ENCODE data around the gene LGI2.
"Not testable (repeated sequence)": the region's sequence is repeated elsewhere in the genome, so short reads cannot be mapped to it uniquely, and the experiment has no call there.

The LGI2 gene

DNA sequence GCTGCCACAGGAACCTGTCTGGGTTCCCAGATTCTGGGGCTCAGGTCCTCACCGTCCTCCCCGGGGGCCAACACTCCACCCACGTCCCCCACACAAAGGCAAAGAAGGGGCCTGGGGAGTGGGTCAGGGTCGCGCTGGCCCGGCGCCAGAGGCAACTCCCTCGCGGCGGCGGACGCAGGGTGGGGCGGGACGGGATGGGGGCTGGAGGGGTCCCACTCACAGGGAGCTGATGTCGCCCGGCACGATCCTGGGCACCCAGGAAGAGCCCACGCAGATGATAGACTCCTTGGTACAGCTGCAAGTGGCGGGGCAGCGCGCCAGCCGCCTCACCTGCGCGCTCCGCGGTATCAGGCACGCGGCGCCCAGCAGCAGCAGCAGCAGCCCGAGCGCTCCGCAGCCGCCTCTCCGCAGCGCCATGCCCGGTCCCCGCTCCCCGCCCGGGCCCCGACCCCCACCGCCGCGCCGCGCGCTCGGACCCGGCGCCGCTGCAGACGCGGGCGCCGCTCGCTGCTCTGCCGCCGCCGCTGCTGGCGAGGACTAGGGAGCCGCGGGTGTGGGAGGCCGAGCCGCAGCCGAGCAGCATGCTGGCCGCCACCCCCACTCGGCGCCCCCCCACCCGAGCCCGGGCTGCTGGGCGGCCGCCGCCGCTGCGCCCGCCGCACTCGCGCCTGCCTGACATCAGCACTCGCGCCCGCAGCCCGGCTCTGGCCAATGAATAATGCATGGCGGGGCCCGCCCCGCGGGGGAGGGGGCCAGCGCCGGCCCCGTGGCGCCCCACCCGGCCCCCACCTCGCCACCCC is at the start of gene LGI2:
TSS of gene LGI2 (minus strand) at position 670 of the 800 bp plus-strand sequence. CDS start at position 417, 253 bp downstream.
- no peak for DNase-seq (ENCODE audit: low read depth)

DNA sequence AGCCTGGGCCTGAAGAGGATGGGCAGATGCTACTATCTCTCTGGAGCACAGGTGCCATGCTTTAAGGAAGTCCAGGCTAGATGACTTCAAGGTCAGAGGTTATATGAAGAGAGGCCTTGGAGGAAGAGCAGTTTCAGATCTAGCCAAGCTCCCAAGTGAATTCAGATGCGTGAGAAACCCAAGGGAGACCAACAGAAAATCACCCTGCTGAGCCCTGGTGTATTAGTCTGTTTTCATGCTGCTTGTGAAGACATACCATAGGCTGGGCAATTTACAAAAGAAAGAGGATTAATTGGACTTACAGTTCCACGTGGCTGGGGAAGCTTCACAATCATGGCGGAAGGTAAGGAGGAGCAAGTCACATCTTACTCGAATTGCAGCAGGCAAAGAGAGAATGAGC is 47.8 kb upstream of the LGI2 start:
- no peak for DNase-seq (ENCODE audit: low read depth)

DNA sequence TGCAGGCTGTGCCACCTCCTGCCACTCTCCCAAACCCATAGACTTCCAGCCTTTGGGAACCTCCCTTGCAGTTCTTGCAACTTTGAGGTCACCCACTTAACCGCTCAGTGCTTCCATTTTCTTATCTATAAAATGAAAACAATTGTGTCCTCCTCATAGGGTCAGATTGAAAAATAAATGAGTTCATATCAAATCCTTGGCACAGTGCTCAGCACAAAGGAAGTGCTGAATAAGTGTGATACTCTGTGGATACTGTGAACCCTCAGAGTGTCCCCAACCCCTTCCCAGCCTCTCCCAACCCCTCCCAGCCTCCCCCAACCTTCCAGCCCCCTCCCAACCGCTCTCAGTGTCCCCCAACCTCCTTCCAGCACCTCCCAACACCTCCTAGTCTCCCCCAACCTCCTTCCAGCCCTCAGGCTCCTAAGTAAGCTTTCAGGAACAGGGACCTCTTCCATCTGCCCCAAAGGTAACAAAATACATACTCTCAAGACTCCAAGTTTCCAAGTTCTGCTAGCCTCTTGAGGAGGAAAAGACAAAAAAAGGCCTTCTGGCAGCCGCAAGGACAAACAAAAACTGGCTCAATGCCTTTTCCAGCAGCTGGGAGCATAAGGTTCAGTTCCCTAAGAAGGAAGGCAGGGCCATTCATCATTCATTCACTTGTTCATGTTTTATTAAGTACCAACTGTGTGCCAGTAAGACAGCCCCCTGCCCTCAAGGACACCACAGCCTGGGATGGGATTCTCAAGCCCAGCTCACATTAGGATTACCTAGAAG is 46.1 kb upstream of the LGI2 start:
- DNase-seq (ENCODE audit: low read depth): no peak

GRCh38 chr4:25075851-25076250 is 45.1 kb upstream of the LGI2 start:
- no peak for DNase-seq (ENCODE audit: low read depth)

DNA sequence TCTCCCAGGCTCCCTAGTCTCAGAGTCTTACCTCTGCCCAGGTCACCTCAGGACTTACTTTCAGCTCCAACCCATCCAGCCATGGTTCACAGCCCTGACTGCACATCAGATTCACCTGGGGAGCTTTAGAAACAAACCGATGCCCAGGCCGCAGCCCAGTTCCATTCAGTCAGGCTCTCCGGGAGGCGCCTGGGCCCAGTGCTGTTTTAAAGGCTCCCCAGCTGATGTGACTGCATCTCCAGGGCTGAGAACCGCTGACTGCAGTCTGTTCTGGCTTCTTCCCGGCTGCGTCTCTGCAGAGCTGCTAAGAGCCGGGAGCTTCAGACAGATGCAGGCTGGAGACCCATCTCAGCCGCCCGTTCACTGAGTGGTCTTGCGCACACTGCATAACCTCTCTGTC is 44.4 kb upstream of the LGI2 start:
- DNase-seq (ENCODE audit: low read depth): no peak

DNA sequence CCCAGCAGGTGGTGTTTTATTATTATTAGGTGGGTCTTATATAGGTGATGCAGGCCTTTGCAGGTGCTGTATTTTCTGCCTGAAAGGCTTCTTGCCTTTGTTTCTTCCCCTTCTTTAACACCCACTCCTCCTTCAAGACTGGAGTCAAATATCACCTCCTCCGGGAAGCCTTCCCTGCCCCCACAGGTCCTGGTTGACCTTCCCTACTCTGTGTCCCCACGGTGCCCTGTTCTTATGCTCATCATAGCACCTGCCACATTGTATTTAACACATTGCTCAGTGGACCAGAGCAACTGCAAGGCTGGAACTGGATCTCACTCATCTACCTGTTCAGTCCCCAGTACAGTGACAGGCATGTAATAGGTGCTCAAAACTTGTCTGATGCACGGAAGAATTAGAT is 39.8 kb upstream of the LGI2 start:
- no peak for DNase-seq (ENCODE audit: low read depth)

DNA sequence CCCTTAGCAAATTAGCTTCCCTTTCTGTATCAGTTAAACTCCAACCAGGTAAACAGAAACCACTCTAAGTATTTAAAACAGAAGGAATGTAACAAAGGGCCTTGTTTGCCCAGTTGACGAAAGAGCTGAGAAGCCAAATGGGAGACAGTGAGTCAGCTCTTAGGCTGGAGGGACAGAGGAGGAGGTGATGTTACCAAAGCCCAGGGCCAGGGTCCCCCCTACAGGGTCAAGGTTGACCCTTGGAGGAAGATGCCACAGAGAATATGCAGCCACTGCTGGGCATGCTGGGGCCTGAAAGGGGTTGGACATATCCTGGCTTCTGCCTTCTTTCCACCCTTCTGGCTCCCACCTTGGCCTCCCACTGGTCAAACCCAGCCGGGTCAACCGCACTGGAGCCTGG is 38.3 kb upstream of the LGI2 start:
- no peak for DNase-seq (ENCODE audit: low read depth)

- DNase-seq (ENCODE audit: low read depth): no peak
Observed at GRCh38 chr4:25068386-25068785, 37.6 kb upstream of the LGI2 start.

GRCh38 chr4:25065932-25066590 is 35.3 kb upstream of the LGI2 start:
- DNase-seq (ENCODE audit: low read depth): no peak

DNA sequence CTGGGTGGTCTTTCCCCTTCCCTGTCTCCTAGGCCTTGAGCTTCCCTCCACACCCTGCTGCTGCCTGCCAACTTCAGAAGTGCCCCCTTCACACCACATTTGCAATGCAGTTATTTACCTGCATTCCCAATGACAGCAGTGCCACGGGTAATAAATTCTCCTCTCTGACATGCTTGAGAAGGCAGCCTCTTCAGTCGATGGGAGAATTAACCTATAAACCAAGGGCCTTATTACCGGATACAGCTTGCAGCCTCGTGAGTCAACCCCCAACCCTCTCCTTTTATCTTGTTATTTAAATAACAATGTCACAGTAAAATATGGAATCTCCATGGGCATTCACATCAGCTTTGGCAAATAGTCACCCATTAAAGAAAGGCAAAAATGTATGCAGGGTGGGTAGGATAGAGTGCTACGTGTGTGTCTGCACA is 34.7 kb upstream of the LGI2 start:
- DNase-seq (ENCODE audit: low read depth): no peak

- not testable (repeated sequence) for DNase-seq (ENCODE audit: low read depth)
Observed at GRCh38 chr4:25064447-25064846, 33.7 kb upstream of the LGI2 start.

DNA sequence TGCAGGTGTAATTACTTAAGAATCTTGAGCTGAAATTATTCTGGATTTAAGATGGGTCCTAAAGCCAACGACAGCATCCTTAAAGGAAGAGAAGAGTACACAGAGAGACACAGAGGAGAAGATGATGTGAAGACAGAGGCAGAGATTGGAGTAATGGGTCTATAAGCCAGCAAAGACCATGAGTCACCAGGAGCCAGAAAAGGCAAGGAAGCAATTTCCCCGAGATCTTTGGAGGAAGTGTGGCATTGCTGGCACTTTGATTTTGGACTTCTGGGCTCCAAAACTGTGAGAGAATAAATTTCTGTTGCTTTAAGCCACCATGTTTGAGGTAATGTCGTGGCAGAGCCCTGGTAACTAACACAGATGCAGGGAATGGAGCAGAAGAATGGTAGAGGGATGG is 32.4 kb upstream of the LGI2 start:
- DNase-seq (ENCODE audit: low read depth): no peak

GRCh38 chr4:25062098-25062497 is 31.4 kb upstream of the LGI2 start:
- no peak for DNase-seq (ENCODE audit: low read depth)

DNA sequence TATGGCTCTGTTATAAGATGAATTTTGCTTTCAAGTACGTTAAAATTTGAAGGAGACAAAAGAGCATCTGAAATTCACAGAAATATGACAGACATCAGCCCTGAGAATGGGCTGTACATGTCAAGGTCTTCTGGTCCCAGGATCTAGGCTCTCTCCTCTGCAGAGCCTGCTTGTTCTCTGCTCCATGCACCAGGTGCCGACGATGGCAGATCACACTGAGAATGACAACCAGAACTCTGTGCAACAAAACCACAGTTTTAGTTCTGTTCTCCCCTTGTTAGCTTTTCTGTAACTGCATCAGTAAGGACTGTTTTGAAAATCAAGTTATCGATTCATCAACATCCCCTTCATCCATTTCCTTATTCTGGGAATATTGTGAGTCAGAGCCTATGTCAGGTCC is 30.9 kb upstream of the LGI2 start:
- DNase-seq (ENCODE audit: low read depth): no peak

- DNase-seq (ENCODE audit: low read depth): no peak
Observed at GRCh38 chr4:25060963-25061340, 30.2 kb upstream of the LGI2 start.

DNA sequence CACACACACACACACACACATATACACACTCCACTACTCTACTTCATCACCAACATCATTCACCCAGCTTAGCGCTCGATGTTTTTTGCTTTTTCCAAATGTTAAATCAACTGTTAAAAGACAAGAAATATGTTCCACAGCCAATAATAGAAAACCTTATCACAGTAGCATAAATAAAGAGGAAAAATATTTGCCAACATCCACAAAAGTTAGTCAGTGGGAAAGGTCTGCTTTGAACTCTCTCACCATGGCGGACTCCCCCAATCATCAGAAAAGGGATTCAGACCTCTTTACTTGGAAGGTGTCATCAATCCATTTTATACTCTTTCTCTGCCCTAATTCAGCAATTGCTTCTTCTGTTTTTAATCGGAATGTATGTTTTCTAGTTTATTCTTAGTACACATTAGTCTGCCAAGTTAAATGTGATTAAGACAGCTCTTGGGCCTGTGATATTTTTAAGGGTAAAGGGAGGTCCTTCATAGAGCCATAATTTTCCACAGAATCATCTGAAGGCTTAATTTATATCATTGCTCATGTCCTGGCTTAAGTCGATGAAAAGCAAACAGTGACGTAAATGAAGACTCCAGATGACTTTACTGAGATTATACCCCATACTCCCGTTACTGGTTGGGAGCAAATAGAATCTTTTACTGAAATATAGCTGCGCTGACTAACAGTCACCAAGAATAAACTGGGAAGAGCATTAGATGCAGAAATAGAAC is 29.7 kb upstream of the LGI2 start:
- no peak for DNase-seq (ENCODE audit: low read depth)

GRCh38 chr4:25059791-25060190 is 29.0 kb upstream of the LGI2 start:
- DNase-seq (ENCODE audit: low read depth): no peak

DNA sequence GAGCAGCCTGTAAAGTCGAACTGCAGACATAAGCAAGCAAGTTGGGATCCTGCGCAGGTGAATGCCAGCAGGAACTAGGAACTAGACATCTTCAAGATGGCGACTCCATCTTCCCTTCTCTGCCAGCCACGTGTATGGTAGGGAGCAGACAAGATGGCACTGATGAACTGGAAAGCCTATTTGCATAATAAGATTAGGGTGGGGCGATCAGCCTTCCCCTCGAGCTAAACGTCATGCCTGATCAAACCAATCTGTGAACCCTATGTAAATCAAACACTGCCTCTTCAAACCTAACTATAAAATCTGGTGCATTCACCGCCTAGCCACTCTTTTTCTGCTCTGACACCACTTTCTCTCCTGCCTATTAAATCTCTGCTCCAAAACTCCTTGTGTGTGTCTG is 28.1 kb upstream of the LGI2 start:
- no peak for DNase-seq (ENCODE audit: low read depth)

DNA sequence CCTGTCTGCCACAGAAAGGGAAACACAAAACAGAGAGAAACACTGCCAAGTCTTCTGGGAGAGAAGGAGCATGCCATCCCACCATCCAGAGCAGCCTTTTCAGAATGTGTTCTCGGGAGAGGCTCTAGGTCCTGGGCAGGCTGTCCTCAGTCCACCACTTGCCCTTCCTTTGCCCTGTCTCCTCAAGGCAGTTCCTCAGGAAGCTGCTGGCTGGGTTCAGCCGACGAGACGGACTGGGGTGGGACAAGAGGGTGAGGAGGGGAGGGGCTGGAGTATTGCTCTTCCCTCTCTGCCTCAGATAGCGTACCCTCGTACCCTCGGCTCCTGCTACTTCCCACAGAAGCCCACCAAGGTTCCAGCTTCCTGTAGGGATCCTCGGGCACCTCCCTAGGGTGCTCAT is 26.6 kb upstream of the LGI2 start:
- DNase-seq (ENCODE audit: low read depth): no peak

DNA sequence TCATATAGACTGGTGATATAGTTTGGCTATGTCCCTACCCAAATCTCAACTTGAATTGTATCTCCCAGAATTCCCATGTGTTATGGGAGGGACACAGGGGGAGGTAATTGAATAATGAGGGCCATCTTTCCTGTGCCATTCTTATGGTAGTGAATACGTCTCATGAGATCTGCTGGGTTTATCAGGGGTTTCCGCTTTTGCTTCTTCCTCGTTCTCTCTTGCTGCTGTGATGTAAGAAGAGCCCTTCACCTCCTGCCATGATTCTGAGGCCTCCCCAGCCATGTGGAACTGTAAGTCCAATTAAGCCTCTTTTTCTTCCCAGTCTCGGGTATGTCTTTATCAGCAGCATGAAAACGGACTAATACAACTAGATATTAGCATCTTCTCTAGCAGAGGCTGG is 21.3 kb upstream of the LGI2 start:
- not testable (repeated sequence) for DNase-seq (ENCODE audit: low read depth)

GRCh38 chr4:25051534-25051933 is 20.8 kb upstream of the LGI2 start:
- DNase-seq (ENCODE audit: low read depth): no peak

DNA sequence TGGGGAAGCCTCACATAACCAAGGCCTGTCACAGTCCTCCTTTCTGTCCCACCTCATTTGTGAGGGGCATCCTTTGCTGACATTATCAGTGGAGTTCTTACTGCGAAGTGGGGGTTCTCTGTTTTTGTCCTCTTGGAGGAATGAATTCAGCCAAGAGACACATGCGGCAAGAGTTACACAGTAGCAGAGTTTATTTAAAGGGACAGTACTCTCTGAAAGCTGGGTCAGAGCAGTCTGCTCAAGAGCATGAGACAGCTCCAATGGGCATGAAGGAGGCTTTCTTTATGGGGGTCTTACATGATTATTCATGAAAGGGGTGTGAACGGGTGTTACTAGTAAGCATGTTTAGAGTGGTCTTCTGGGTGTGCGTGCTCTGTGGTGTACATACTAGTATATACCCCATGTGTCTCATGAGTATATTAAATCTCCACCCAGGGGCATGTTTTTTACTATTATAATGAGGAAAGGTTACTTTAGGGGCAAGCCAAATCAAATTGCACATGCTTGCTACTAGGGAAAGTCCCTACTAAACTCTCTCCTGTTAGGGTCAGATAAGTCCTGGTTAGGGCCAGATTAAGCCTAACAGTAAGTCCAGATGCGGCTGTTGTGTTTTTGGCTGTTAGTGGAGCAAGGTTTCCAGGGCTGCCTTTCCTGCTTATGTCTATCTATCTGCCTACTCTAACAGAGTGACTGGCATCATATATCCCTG is 19.8 kb upstream of the LGI2 start:
- DNase-seq (ENCODE audit: low read depth): no peak
